Bronchial epithelial cell (primary cell): ENCODE data around the gene NFU1. TPM values are rescaled to one million over a fixed set of nuclear protein-coding genes. Genes with fewer than 3 reads are reported as not detected.

Source experiments
- DNase-seq: peaks from one replicate; pipeline ENCODE4 v3.0.0-alpha.2; 2010; ENCODE audit warnings: low read depth
- FAIRE-seq: peaks from 2 replicates; lab custom pipeline; 2011; peaks lifted over from hg19 to GRCh38; lab: Jason Lieb, UNC
- H3K27me3 ChIP-seq: 2 replicates; pipeline ENCODE4 v1.5.1; 2011; ENCODE audit warnings: low read length; ENCODE audit not compliant: control insufficient read depth, insufficient read depth
- H3K36me3 ChIP-seq: 2 replicates; pipeline ENCODE4 v1.5.1; 2011; ENCODE audit warnings: low read length; ENCODE audit not compliant: control insufficient read depth, insufficient read depth
- H3K4me3 ChIP-seq: 2 replicates; pipeline ENCODE4 v1.5.1; 2011; ENCODE audit warnings: mild to moderate bottlenecking, low read depth, low read length, control low read depth
- total RNA-seq: library from RNA; depleted of rRNA; stranded (reverse); fragments of >200 nt; gene quantifications from 2 replicates; pipeline ENCODE4 v1.2.1, GENCODE V29; 2014
- TF ChIP-seq, protein P1 (sequence below): IDR thresholded peaks from 2 replicates; pipeline ENCODE4 v1.5.1; 2011; ENCODE audit warnings: mild to moderate bottlenecking, moderate library complexity, low read length, control low read depth, inconsistent platforms; ENCODE audit not compliant: insufficient read depth, severe bottlenecking

Gene NFU1
- total RNA-seq, 1 donor from 2014 or later: 23.7 TPM

DNA sequence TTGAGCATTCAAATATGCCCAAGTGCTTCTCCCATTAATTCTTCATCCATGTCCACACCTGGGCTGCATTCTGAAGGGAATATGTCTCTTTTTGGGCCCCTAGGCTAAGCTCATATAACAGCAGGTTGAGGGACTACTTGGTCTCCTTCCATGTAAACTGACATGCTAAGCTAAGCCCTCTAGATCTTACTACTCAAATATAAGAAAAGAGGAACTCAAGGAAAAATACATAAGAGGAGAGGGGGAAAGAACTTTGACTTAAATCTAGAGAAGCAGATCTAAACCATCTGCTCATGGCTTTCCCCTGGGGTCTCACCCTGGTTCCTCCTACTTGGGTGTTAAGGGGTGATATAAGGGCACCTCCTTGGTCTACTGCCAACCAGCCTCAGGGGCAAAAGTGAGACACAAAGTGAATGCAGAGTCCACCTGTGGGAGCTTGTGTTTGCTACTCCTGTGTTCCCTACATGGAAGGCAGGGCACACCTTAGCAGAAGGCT is 19.8 kb upstream of the NFU1 start:
- DNase-seq (no peak), FAIRE-seq (no peak)
- TF ChIP-seq, protein P1, sequence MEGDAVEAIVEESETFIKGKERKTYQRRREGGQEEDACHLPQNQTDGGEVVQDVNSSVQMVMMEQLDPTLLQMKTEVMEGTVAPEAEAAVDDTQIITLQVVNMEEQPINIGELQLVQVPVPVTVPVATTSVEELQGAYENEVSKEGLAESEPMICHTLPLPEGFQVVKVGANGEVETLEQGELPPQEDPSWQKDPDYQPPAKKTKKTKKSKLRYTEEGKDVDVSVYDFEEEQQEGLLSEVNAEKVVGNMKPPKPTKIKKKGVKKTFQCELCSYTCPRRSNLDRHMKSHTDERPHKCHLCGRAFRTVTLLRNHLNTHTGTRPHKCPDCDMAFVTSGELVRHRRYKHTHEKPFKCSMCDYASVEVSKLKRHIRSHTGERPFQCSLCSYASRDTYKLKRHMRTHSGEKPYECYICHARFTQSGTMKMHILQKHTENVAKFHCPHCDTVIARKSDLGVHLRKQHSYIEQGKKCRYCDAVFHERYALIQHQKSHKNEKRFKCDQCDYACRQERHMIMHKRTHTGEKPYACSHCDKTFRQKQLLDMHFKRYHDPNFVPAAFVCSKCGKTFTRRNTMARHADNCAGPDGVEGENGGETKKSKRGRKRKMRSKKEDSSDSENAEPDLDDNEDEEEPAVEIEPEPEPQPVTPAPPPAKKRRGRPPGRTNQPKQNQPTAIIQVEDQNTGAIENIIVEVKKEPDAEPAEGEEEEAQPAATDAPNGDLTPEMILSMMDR: no peak

DNA sequence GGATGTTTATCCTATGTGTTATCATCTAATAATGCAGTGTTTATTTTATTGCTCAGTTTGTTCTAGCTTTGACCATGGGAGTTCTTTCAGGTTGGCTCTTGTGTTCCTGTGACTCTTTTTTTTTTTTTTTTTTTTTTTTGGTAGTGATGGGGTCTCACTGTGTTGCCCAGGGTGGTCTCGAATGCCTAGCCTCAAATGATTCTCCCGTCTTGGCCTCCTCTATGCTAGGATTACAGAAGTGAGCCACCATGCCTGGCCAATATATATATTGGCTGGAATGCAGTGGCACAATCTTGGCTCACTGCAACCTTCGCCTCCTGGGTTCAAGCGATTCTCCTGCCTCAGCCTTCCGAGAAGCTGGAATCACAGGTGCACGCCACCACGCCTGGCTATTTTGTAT is 18.9 kb upstream of the NFU1 start:
- no peak for DNase-seq
- Histone ChIP-seq H3K4me3 (no peak overlapping the region), H3K27me3 (no peaks in the 10 kb centered on the region), H3K36me3 (no peaks in the 10 kb centered on the region)
- FAIRE-seq: no peak
- TF ChIP-seq, protein P1: no peak

More for the DNA sequence above, 19.8 kb upstream of the NFU1 start:
- H3K4me3 ChIP-seq: no peak overlapping the region
- H3K36me3 ChIP-seq: no peaks in the 10 kb centered on the region
- no peaks in the 10 kb centered on the region for H3K27me3 ChIP-seq

DNA sequence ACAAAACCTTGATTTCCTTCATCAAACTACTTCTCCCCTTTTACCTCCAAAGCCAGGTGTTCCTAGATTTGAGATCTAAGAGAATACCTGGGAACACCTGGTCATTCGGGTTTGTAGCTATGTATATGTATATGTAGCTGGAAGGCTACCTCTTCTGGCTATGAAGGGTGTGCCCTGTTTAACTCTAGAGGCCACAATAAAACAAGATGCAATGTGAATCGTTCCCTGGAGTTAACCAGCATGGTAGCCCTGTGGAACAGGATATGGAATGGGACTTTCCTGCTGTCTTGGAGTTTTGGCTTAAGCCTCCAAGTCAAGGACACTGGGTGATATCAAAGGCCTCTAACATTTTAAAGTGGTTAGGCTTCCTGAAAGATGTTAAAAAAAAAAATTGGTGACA is 17.7 kb upstream of the NFU1 start:
- DNase-seq: no peak
- H3K4me3 ChIP-seq: no peak overlapping the region
- no peak for FAIRE-seq
- no peaks in the 10 kb centered on the region for H3K36me3 ChIP-seq
- no peaks in the 10 kb centered on the region for H3K27me3 ChIP-seq
- TF ChIP-seq, protein P1: no peak

DNA sequence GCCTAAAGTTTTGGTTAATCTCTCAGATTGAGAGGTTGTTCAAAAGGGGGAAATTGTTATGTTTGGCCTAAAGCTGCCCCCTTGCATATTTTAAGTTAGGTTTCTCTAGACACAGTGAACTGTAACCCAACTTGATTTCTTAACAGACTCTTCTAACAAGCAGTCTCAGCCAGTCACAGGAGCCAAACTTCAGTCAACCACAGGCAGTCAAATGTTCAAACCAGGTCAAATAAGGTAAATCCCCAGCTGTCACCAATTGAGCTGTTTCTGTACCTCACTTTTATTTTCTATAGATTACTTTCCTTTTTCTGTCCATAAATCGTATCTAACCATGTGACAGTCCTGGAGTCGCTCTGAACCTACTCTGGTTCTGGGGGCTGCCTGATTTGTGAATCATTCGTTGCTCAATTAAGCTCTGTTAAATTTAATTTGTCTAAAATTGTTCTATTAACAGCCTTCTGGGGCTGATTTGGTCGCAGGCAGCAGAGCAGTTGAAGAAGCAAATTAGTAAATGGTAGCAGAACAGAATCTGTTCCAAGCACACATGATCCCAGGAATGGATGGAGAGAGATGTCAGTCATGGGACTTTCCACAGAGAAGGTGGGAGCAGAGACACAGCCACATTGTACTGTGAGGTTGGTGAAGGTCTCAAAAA is 16.4 kb upstream of the NFU1 start:
- TF ChIP-seq, protein P1: no peak
- Histone ChIP-seq H3K27me3 (no peaks in the 10 kb centered on the region), H3K36me3 (no peaks in the 10 kb centered on the region), H3K4me3 (no peak overlapping the region)
- FAIRE-seq (no peak), DNase-seq (no peak)

DNA sequence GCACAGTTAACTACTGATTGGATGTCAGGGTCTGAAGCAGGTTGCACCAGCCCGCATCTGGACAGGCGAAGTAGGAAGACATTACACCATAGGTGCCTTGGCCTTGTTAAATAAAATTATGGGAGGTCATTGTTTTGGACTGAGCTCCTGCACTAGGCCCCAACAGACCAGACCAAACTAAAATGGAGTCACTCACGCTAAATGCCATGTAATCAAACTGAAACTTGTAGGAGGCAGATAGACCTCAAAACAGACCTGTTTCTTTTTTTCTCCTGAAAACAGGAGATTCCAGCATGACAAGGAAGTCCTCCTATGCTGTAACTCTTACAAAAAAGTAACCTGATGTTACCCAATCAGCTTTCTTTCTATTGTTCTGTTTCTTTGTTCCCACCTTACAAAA is 15.5 kb upstream of the NFU1 start:
- Histone ChIP-seq H3K27me3 (no peaks in the 10 kb centered on the region), H3K4me3 (no peak overlapping the region), H3K36me3 (no peaks in the 10 kb centered on the region)
- FAIRE-seq: no peak
- TF ChIP-seq, protein P1: no peak
- DNase-seq: no peak
